Activated CD8-positive, alpha-beta memory T cell treated with anti-CD3 and anti-CD28 coated beads, Interleukin-2, amount 50 U/mL, for 24 hours (primary cell): Measurements from ENCODE around the gene ANKRD65.
A peak's percentile ranks its signal among the peaks of the same experiment; 100 is the strongest.
"Not testable (repeated sequence)": the region's sequence is repeated elsewhere in the genome, so short reads cannot be mapped to it uniquely, and the experiment has no call there.

ENCODE experiments used
- DNase-seq: peaks from one replicate; pipeline ENCODE4 v3.0.0-alpha.2; 2020; ENCODE audit errors: extremely low read depth

The ANKRD65 gene

GRCh38 chr1:1397839-1398523 lies 23.1 kb downstream of the ANKRD65 start:
- no peak for DNase-seq

- no peak for DNase-seq
Observed at GRCh38 chr1:1395166-1395565, 25.9 kb downstream of the ANKRD65 start.

- DNase-seq, result no peak
Observed at GRCh38 chr1:1394116-1394515, 27.0 kb downstream of the ANKRD65 start.

GRCh38 chr1:1393428-1393827 lies 27.6 kb downstream of the ANKRD65 start:
- DNase-seq, result no peak

GRCh38 chr1:1393014-1393413 lies 28.1 kb downstream of the ANKRD65 start:
- no peak for DNase-seq

- DNase-seq, result no peak
Observed at GRCh38 chr1:1391225-1391624, 29.9 kb downstream of the ANKRD65 start.

GRCh38 chr1:1390675-1391074 lies 30.4 kb downstream of the ANKRD65 start:
- DNase-seq, result no peak

- no peak for DNase-seq
Observed at GRCh38 chr1:1388078-1388472, 33.0 kb downstream of the ANKRD65 start.

GRCh38 chr1:1387098-1388077 lies 33.7 kb downstream of the ANKRD65 start:
- no peak for DNase-seq

- no peak for DNase-seq
Observed at GRCh38 chr1:1385931-1386330, 35.1 kb downstream of the ANKRD65 start.

GRCh38 chr1:1385339-1385738 lies 35.7 kb downstream of the ANKRD65 start:
- DNase-seq, result not testable (repeated sequence)

GRCh38 chr1:1381294-1381693 lies 39.8 kb downstream of the ANKRD65 start:
- no peak for DNase-seq

- no peak for DNase-seq
Observed at GRCh38 chr1:1380860-1381259, 40.2 kb downstream of the ANKRD65 start.

GRCh38 chr1:1377540-1378205 lies 43.4 kb downstream of the ANKRD65 start:
- no peak for DNase-seq

GRCh38 chr1:1376551-1377226 lies 44.4 kb downstream of the ANKRD65 start:
- no peak for DNase-seq

GRCh38 chr1:1374929-1375662 lies 46.0 kb downstream of the ANKRD65 start, which contains the start of gene AURKAIP1:
Gene AURKAIP1, minus strand, starts transcription at chr1:1375207. Its CDS starts 451 bp downstream, at chr1:1374756.
- DNase-seq, result peak; percentile 93

- DNase-seq, result no peak
Observed at GRCh38 chr1:1374589-1374928, 46.5 kb downstream of the ANKRD65 start.

GRCh38 chr1:1373815-1374588 lies 47.1 kb downstream of the ANKRD65 start:
- DNase-seq, result no peak

- DNase-seq, result no peak
Observed at GRCh38 chr1:1373051-1373814, 47.8 kb downstream of the ANKRD65 start.
